Vagina (tissue), 2 donors: ENCODE data around the gene TMEM208.

Source experiments
- POLR2A ChIP-seq, 2 donors: fragments of 450-650 bp; IDR thresholded peaks; one replicate each; pipeline ENCODE4 v1.6.1; 2017; ENCODE audit warnings: antibody characterized with exemption in 2 of 2, mild to moderate bottlenecking in 2 of 2, moderate library complexity in 2 of 2
- POLR2AphosphoS5 ChIP-seq, 2 donors: sonication (generic); formaldehyde crosslinking; IDR thresholded peaks; one replicate each; pipeline ENCODE4 v1.9.0; 2017; ENCODE audit warnings: antibody characterized with exemption in 2 of 2, mild to moderate bottlenecking in 2 of 2, low read depth in 1 of 2; ENCODE audit not compliant: insufficient read depth in 1 of 2
- TF ChIP-seq, protein P1 (sequence below), 3 experiments: fragments of 450-650 bp in 2 of 3; fragments of 200-600 bp in 1 of 3; sonication (generic) in 1 of 3; IDR thresholded peaks; one replicate each; pipeline ENCODE4 v1.5.1; 2017 to 2019; ENCODE audit warnings: antibody characterized with exemption in 3 of 3, mild to moderate bottlenecking in 2 of 3, moderate library complexity in 2 of 3

DNA sequence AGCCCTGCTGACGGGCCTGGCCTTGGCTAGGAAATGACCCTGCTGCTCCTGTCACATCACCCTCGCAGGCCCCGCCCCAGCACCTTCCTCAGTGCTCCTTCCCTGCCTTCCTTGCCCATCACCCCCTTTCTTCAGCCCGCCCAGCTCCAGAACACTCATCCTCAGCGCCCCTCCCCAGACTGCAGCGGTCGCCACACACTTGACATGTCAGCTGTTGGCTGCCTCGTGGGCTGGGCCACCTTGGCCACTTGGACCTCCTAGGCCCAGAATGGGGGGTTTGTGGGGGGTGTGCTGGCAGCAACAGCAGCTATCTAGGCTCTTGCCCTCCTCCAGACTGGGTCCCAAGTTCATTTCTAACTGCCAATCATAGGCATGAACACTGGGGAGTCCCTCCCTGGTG lies 17.4 kb upstream of the TMEM208 start:
- TF ChIP-seq, protein P1, sequence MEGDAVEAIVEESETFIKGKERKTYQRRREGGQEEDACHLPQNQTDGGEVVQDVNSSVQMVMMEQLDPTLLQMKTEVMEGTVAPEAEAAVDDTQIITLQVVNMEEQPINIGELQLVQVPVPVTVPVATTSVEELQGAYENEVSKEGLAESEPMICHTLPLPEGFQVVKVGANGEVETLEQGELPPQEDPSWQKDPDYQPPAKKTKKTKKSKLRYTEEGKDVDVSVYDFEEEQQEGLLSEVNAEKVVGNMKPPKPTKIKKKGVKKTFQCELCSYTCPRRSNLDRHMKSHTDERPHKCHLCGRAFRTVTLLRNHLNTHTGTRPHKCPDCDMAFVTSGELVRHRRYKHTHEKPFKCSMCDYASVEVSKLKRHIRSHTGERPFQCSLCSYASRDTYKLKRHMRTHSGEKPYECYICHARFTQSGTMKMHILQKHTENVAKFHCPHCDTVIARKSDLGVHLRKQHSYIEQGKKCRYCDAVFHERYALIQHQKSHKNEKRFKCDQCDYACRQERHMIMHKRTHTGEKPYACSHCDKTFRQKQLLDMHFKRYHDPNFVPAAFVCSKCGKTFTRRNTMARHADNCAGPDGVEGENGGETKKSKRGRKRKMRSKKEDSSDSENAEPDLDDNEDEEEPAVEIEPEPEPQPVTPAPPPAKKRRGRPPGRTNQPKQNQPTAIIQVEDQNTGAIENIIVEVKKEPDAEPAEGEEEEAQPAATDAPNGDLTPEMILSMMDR (IDR thresholded peaks at IDR 0.05) = no peak
- TF ChIP-seq POLR2AphosphoS5 (IDR thresholded peaks at IDR 0.05; ENCODE audit: insufficient read depth in 1 of 2, low read depth in 1 of 2) (no peak), POLR2A (IDR thresholded peaks at IDR 0.05) (no peak)
